ENCODE measurements around the gene SLC20A1.

The SLC20A1 gene

GRCh38 chr2:112618383-112618782 is 27.4 kb upstream of the SLC20A1 start:
- no peak for TF ChIP-seq ZNF274 (IDR thresholded peaks at IDR 0.05; ENCODE audit: low read depth, low read length)
- no peak overlapping the region for H3K4me3 ChIP-seq (ENCODE audit: low read length)

- no peak overlapping the region for H3K4me3 ChIP-seq (ENCODE audit: low read length)
- TF ChIP-seq ZNF274 (IDR thresholded peaks at IDR 0.05; ENCODE audit: low read depth, low read length): no peak
Observed at GRCh38 chr2:112621790-112622527, 23.8 kb upstream of the SLC20A1 start.

- no peak overlapping the region for H3K4me3 ChIP-seq (ENCODE audit: low read length)
- no peak for TF ChIP-seq ZNF274 (IDR thresholded peaks at IDR 0.05; ENCODE audit: low read depth, low read length)
Observed at GRCh38 chr2:112622528-112622849, 23.2 kb upstream of the SLC20A1 start.

- TF ChIP-seq ZNF274 (IDR thresholded peaks at IDR 0.05; ENCODE audit: low read depth, low read length): no peak
- H3K4me3 ChIP-seq (ENCODE audit: low read length): no peak overlapping the region
Observed at GRCh38 chr2:112623913-112624777, 21.6 kb upstream of the SLC20A1 start.

GRCh38 chr2:112625474-112626114 is 20.1 kb upstream of the SLC20A1 start:
- no peak for TF ChIP-seq ZNF274 (IDR thresholded peaks at IDR 0.05; ENCODE audit: low read depth, low read length)
- no peak overlapping the region for H3K4me3 ChIP-seq (ENCODE audit: low read length)

- TF ChIP-seq ZNF274 (IDR thresholded peaks at IDR 0.05; ENCODE audit: low read depth, low read length): no peak
- H3K4me3 ChIP-seq (ENCODE audit: low read length): no peak overlapping the region
Observed at GRCh38 chr2:112626604-112627059, 19.1 kb upstream of the SLC20A1 start.

- no peak overlapping the region for H3K4me3 ChIP-seq (ENCODE audit: low read length)
- no peak for TF ChIP-seq ZNF274 (IDR thresholded peaks at IDR 0.05; ENCODE audit: low read depth, low read length)
Observed at GRCh38 chr2:112627060-112628040, 18.4 kb upstream of the SLC20A1 start.

GRCh38 chr2:112629224-112629623 is 16.5 kb upstream of the SLC20A1 start:
- no peak overlapping the region for H3K4me3 ChIP-seq (ENCODE audit: low read length)
- no peak for TF ChIP-seq ZNF274 (IDR thresholded peaks at IDR 0.05; ENCODE audit: low read depth, low read length)

GRCh38 chr2:112629823-112630222 is 15.9 kb upstream of the SLC20A1 start:
- H3K4me3 ChIP-seq (ENCODE audit: low read length): no peak overlapping the region
- no peak for TF ChIP-seq ZNF274 (IDR thresholded peaks at IDR 0.05; ENCODE audit: low read depth, low read length)

GRCh38 chr2:112630268-112630667 is 15.5 kb upstream of the SLC20A1 start:
- H3K4me3 ChIP-seq (ENCODE audit: low read length): no peak overlapping the region
- TF ChIP-seq ZNF274 (IDR thresholded peaks at IDR 0.05; ENCODE audit: low read depth, low read length): no peak

GRCh38 chr2:112633708-112634107 is 12.0 kb upstream of the SLC20A1 start:
- H3K4me3 ChIP-seq (ENCODE audit: low read length): no peak overlapping the region
- no peak for TF ChIP-seq ZNF274 (IDR thresholded peaks at IDR 0.05; ENCODE audit: low read depth, low read length)

GRCh38 chr2:112634153-112634873 is 11.4 kb upstream of the SLC20A1 start:
- no peak overlapping the region for H3K4me3 ChIP-seq (ENCODE audit: low read length)
- no peak for TF ChIP-seq ZNF274 (IDR thresholded peaks at IDR 0.05; ENCODE audit: low read depth, low read length)

- no peak for TF ChIP-seq ZNF274 (IDR thresholded peaks at IDR 0.05; ENCODE audit: low read depth, low read length)
- no peak overlapping the region for H3K4me3 ChIP-seq (ENCODE audit: low read length)
Observed at GRCh38 chr2:112634874-112635157, 10.9 kb upstream of the SLC20A1 start.

All from GM08714 (cell line).